Measurements from ENCODE around the gene ZNF580.

GRCh38 chr19:55643003-55643886 lies 2.4 kb downstream of the ZNF580 start, which contains the start of gene ZNF581:
- TF ChIP-seq CTCF (conservative IDR thresholded peaks at IDR 0.05; ENCODE audit: low read length) = no peak
- TF ChIP-seq EZH2phosphoT487 (IDR thresholded peaks at IDR 0.05; ENCODE audit: borderline replicate concordance) = no peak

Data from Loucy (cell line).